ENCODE results near the gene FBXL12.
A peak's percentile ranks its signal among the peaks of the same experiment; 100 is the strongest.

FBXL12 gene

GRCh38 chr19:9827289-9828238, 8.7 kb upstream of the FBXL12 start, which contains the start of gene UBL5 (continued):
- TF ChIP-seq PRDM6 (tag by site-specific recombination; IDR thresholded peaks at IDR 0.05): no peak
- TF ChIP-seq ZBTB21 (tag by site-specific recombination; IDR thresholded peaks at IDR 0.05): no peak
- no peak for TF ChIP-seq ZNF529 (tag by site-specific recombination; IDR thresholded peaks at IDR 0.05; ENCODE audit: insufficient replicate concordance)
- TF ChIP-seq ZSCAN30 (tag by site-specific recombination; IDR thresholded peaks at IDR 0.05): no peak
- TF ChIP-seq ZNF791 (tag by site-specific recombination; IDR thresholded peaks at IDR 0.05): no peak
- no peak for TF ChIP-seq ZNF704 (tag by site-specific recombination; IDR thresholded peaks at IDR 0.05)
- no peak for TF ChIP-seq ZNF274 (IDR thresholded peaks at IDR 0.05; ENCODE audit: low read length)
- no peak for TF ChIP-seq ZNF274 (tag by site-specific recombination; IDR thresholded peaks at IDR 0.05; ENCODE audit: borderline replicate concordance)
- no peak for TF ChIP-seq HOXD13 (CRISPR knock-in tag; IDR thresholded peaks at IDR 0.05; ENCODE audit: borderline replicate concordance)
- no peak for TF ChIP-seq ZNF426 (tag by site-specific recombination; IDR thresholded peaks at IDR 0.05)
- TF ChIP-seq BCL11B (tag by site-specific recombination; IDR thresholded peaks at IDR 0.05; ENCODE audit: low read depth): no peak
- no peak for TF ChIP-seq ZNF433 (tag by site-specific recombination; IDR thresholded peaks at IDR 0.05; ENCODE audit: low read depth)
- no peak for TF ChIP-seq ZNF473 (tag by site-specific recombination; IDR thresholded peaks at IDR 0.05)
- no peak for TF ChIP-seq ZSCAN5A (tag by site-specific recombination; IDR thresholded peaks at IDR 0.05)
- TF ChIP-seq ZNF843 (tag by site-specific recombination; IDR thresholded peaks at IDR 0.05): no peak
- TF ChIP-seq TCF7L2 (IDR thresholded peaks at IDR 0.05; ENCODE audit: borderline replicate concordance, low read depth, low read length): peak; percentile 27; the same call in 1 of the 2 replicates
- TF ChIP-seq AEBP2 (tag by site-specific recombination; IDR thresholded peaks at IDR 0.05; ENCODE audit: borderline replicate concordance): no peak
- TF ChIP-seq RBAK (tag by site-specific recombination; IDR thresholded peaks at IDR 0.05): no peak
- TF ChIP-seq ZNF280C (tag by site-specific recombination; IDR thresholded peaks at IDR 0.05): no peak
- TF ChIP-seq ZNF292 (tag by site-specific recombination; IDR thresholded peaks at IDR 0.05; ENCODE audit: borderline replicate concordance, low read depth): no peak
- TF ChIP-seq ZNF501 (tag by site-specific recombination; IDR thresholded peaks at IDR 0.05): no peak
- TF ChIP-seq ZNF610 (tag by site-specific recombination; IDR thresholded peaks at IDR 0.05; ENCODE audit: borderline replicate concordance): no peak
- no peak for TF ChIP-seq ZNF658 (tag by site-specific recombination; IDR thresholded peaks at IDR 0.05)
- no peak for TF ChIP-seq ZNF521 (tag by site-specific recombination; IDR thresholded peaks at IDR 0.05)
- TF ChIP-seq ZNF548 (tag by site-specific recombination; IDR thresholded peaks at IDR 0.05): no peak
- no peak for TF ChIP-seq ZSCAN4 (tag by site-specific recombination; IDR thresholded peaks at IDR 0.05)
- no peak for TF ChIP-seq ZNF354C (tag by site-specific recombination; IDR thresholded peaks at IDR 0.05; ENCODE audit: borderline replicate concordance, low read depth)
- TF ChIP-seq ZNF514 (tag by site-specific recombination; IDR thresholded peaks at IDR 0.05): no peak
- no peak for TF ChIP-seq ZNF510 (tag by site-specific recombination; IDR thresholded peaks at IDR 0.05; ENCODE audit: insufficient replicate concordance)
- no peak for TF ChIP-seq ZNF19 (tag by site-specific recombination; IDR thresholded peaks at IDR 0.05; ENCODE audit: low read depth)
- no peak for TF ChIP-seq ZNF549 (tag by site-specific recombination; IDR thresholded peaks at IDR 0.05)
